Glomerular visceral epithelial cell (primary cell): Measurements from ENCODE around the gene MAD2L1BP.
"Not testable (repeated sequence)": the region's sequence is repeated elsewhere in the genome, so short reads cannot be mapped to it uniquely, and the experiment has no call there.

Experiments
- DNase-seq: peaks from one replicate; pipeline ENCODE4 v3.0.0-alpha.2; 2016; ENCODE audit errors: extremely low spot score

Gene MAD2L1BP

GRCh38 chr6:43635387-43636307 lies at the start of gene MAD2L1BP:
MAD2L1BP (plus strand) TSS chr6:43635840; CDS start chr6:43635876, 36 bp downstream.
- DNase-seq: peak; percentile 75

- no peak for DNase-seq
Measured at GRCh38 chr6:43588194-43588593, 47.4 kb upstream of the MAD2L1BP start.

GRCh38 chr6:43589564-43589963 lies 46.1 kb upstream of the MAD2L1BP start:
- not testable (repeated sequence) for DNase-seq

- DNase-seq: no peak
Measured at GRCh38 chr6:43593938-43594337, 41.7 kb upstream of the MAD2L1BP start.

- DNase-seq: no peak
Measured at GRCh38 chr6:43600595-43600994, 35.0 kb upstream of the MAD2L1BP start.

- peak; percentile 35 for DNase-seq
Measured at GRCh38 chr6:43604174-43604573, 31.5 kb upstream of the MAD2L1BP start.

GRCh38 chr6:43606019-43606418 lies 29.6 kb upstream of the MAD2L1BP start:
- no peak for DNase-seq

GRCh38 chr6:43608310-43608763 lies 27.3 kb upstream of the MAD2L1BP start:
- peak; percentile 75 for DNase-seq

GRCh38 chr6:43608807-43609206 lies 26.8 kb upstream of the MAD2L1BP start:
- DNase-seq: no peak

- no peak for DNase-seq
Measured at GRCh38 chr6:43609402-43609801, 26.2 kb upstream of the MAD2L1BP start.

GRCh38 chr6:43610431-43610830 lies 25.2 kb upstream of the MAD2L1BP start:
- no peak for DNase-seq

GRCh38 chr6:43613721-43614395 lies 21.8 kb upstream of the MAD2L1BP start:
- no peak for DNase-seq

GRCh38 chr6:43614396-43614730 lies 21.3 kb upstream of the MAD2L1BP start:
- no peak for DNase-seq

- no peak for DNase-seq
Measured at GRCh38 chr6:43616725-43617472, 18.7 kb upstream of the MAD2L1BP start.

- no peak for DNase-seq
Measured at GRCh38 chr6:43621078-43621835, 14.4 kb upstream of the MAD2L1BP start.

- DNase-seq: no peak
Measured at GRCh38 chr6:43621836-43622180, 13.8 kb upstream of the MAD2L1BP start.

GRCh38 chr6:43622541-43622940 lies 13.1 kb upstream of the MAD2L1BP start:
- DNase-seq: no peak

GRCh38 chr6:43623880-43624785 lies 11.5 kb upstream of the MAD2L1BP start:
- no peak for DNase-seq

GRCh38 chr6:43624786-43625288 lies 10.8 kb upstream of the MAD2L1BP start:
- no peak for DNase-seq

GRCh38 chr6:43625393-43625992 lies 10.1 kb upstream of the MAD2L1BP start:
- DNase-seq: no peak
